Endothelial cell (in vitro differentiated cells): ENCODE measurements around the gene URI1. TPM values are rescaled to one million over a fixed set of nuclear protein-coding genes. Genes with fewer than 3 reads are reported as not detected.

Source experiments
- DNase-seq: peaks from one replicate; pipeline ENCODE4 v3.0.0; 2021; ENCODE audit warnings: low spot score
- H3K27ac Mint-ChIP-seq: one replicate; pipeline ENCODE4 v1.8.0; 2021; ENCODE audit warnings: mixed read lengths, inconsistent platforms; ENCODE audit not compliant: unreplicated experiment
- H3K27me3 Mint-ChIP-seq: one replicate; pipeline ENCODE4 v1.8.0; 2021; ENCODE audit warnings: mild to moderate bottlenecking, moderate library complexity, mixed read lengths, inconsistent platforms; ENCODE audit not compliant: unreplicated experiment
- H3K36me3 Mint-ChIP-seq: one replicate; pipeline ENCODE4 v1.8.0; 2021; ENCODE audit warnings: mild to moderate bottlenecking, low read depth, mixed read lengths, inconsistent platforms; ENCODE audit not compliant: unreplicated experiment
- H3K4me1 Mint-ChIP-seq: one replicate; pipeline ENCODE4 v1.8.0; 2021; ENCODE audit warnings: mild to moderate bottlenecking, mixed read lengths, inconsistent platforms; ENCODE audit not compliant: unreplicated experiment
- H3K4me3 Mint-ChIP-seq: one replicate; pipeline ENCODE4 v1.8.0; 2021; ENCODE audit warnings: mild to moderate bottlenecking, mixed read lengths, inconsistent platforms; ENCODE audit not compliant: unreplicated experiment
- H3K9me3 Mint-ChIP-seq: one replicate; pipeline ENCODE4 v1.8.0; 2021; ENCODE audit warnings: mixed read lengths, inconsistent platforms; ENCODE audit not compliant: unreplicated experiment
- total RNA-seq: library from RNA; stranded (reverse); fragmentation: NEBNext Ultra II Directional; extraction: Animal tissue kit (Norgen Biotek cat#: 25700); gene quantifications from one replicate; pipeline ENCODE4 v1.2.1, GENCODE V29; 2021; ENCODE audit not compliant: unreplicated experiment
- TF ChIP-seq, protein P1 (sequence below): fragments of 200-600 bp; sonication (generic); IDR thresholded peaks from one replicate; pipeline ENCODE4 v1.5.0; 2021; ENCODE audit warnings: antibody characterized with exemption; ENCODE audit not compliant: unreplicated experiment

URI1 gene
- total RNA-seq, 1 donor from 2014 or later, result 38.2 TPM

DNA sequence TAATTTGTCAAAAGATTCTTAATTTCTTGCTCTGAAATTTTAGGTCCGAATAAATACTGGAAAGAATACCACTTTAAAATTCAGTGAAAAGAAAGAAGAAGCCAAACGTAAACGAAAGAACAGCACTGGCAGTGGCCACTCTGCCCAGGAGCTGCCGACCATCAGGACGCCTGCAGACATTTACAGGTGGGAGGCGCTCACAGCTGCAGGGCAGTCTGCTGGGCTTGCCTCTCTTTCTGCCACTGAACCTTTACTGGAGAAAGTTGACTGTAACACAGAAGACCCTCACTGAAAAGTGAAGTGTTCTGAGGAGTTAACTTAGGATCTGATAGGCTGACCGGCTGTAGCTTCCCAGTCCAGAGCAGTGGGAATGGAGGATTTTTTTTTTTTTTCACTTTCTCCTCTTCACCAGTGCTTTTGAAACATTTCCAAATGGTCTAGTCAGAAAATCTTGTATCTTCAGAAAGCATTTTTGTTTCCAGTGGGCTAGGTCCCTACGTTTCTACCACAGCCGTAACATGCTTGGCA, 69.1 kb downstream of the URI1 start:
- Mint-ChIP-seq H3K27ac (no peak overlapping the region), H3K4me1 (peaks cover 12% of the 10 kb centered on the region), H3K36me3 (no peaks in the 10 kb centered on the region), H3K4me3 (no peak overlapping the region), H3K9me3 (no peaks in the 10 kb centered on the region), H3K27me3 (no peaks in the 10 kb centered on the region)
- TF ChIP-seq, protein P1, sequence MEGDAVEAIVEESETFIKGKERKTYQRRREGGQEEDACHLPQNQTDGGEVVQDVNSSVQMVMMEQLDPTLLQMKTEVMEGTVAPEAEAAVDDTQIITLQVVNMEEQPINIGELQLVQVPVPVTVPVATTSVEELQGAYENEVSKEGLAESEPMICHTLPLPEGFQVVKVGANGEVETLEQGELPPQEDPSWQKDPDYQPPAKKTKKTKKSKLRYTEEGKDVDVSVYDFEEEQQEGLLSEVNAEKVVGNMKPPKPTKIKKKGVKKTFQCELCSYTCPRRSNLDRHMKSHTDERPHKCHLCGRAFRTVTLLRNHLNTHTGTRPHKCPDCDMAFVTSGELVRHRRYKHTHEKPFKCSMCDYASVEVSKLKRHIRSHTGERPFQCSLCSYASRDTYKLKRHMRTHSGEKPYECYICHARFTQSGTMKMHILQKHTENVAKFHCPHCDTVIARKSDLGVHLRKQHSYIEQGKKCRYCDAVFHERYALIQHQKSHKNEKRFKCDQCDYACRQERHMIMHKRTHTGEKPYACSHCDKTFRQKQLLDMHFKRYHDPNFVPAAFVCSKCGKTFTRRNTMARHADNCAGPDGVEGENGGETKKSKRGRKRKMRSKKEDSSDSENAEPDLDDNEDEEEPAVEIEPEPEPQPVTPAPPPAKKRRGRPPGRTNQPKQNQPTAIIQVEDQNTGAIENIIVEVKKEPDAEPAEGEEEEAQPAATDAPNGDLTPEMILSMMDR, result no peak
- no peak for DNase-seq

DNA sequence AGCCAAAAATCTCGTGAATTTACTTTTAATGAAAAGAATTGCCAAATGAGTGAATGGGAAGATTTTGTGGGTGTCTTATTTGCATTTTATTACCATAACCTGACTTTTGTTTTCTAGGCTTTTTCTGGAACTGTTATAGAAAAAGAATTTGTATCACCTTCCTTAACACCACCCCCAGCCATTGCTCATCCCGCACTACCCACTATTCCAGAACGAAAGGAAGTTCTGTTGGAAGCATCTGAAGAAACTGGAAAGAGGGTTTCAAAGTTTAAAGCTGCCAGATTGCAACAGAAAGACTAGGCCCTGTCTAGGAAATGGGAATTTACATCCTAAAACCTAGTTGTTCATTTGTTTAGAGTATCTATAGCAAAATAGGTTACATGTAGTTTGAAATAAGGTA, 72.7 kb downstream of the URI1 start:
- peaks cover 4% of the 10 kb centered on the region for H3K4me1 Mint-ChIP-seq
- H3K36me3 Mint-ChIP-seq, result no peaks in the 10 kb centered on the region
- H3K4me3 Mint-ChIP-seq, result no peak overlapping the region
- H3K9me3 Mint-ChIP-seq, result no peaks in the 10 kb centered on the region
- no peak for DNase-seq
- no peak overlapping the region for H3K27ac Mint-ChIP-seq
- no peaks in the 10 kb centered on the region for H3K27me3 Mint-ChIP-seq
- TF ChIP-seq, protein P1, result no peak

DNA sequence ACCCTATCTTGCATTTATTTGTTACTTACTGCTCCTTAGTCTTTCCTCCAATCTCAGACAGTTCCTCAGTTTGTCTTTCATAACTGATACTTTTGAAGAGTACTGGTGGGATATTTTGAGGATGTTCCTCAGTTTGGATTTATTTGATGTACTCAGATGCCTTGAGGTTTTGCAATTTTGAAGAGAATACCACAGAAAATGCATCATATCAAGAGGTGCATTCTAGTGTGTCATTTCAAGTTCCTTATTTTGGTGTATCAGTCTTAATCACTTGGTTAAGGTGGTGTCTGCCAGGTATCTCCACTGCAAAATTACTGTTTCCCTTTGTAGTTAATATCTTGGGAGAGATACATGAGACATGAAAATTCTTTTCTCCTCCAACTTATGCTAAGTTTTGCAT, 75.1 kb downstream of the URI1 start:
- Mint-ChIP-seq H3K4me3 (no peak overlapping the region), H3K4me1 (no peaks in the 10 kb centered on the region), H3K27me3 (no peaks in the 10 kb centered on the region), H3K36me3 (no peaks in the 10 kb centered on the region), H3K9me3 (no peaks in the 10 kb centered on the region), H3K27ac (no peak overlapping the region)
- DNase-seq, result no peak
- TF ChIP-seq, protein P1, result no peak

DNA sequence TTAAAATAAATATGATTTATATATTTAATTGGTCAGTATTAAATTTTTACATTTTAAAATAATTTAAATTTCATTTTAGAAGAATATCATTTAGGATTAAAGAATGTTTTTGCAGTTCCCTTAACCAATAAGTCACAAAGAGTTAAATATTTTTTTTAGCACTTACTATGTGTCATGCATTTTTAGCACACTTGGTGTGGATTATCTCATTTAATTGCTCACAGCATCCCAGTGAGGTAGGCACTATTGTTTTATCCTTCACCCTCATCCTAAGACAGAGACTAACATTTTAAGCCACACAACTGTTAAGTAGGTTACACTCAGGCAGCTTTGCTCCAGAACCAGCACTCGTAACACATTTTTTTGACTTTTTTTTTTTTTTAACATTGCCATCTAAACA, 78.2 kb downstream of the URI1 start:
- Mint-ChIP-seq H3K27me3 (no peaks in the 10 kb centered on the region), H3K9me3 (no peaks in the 10 kb centered on the region), H3K36me3 (no peaks in the 10 kb centered on the region), H3K4me1 (no peaks in the 10 kb centered on the region), H3K27ac (no peak overlapping the region), H3K4me3 (no peak overlapping the region)
- DNase-seq, result no peak
- TF ChIP-seq, protein P1, result no peak

DNA sequence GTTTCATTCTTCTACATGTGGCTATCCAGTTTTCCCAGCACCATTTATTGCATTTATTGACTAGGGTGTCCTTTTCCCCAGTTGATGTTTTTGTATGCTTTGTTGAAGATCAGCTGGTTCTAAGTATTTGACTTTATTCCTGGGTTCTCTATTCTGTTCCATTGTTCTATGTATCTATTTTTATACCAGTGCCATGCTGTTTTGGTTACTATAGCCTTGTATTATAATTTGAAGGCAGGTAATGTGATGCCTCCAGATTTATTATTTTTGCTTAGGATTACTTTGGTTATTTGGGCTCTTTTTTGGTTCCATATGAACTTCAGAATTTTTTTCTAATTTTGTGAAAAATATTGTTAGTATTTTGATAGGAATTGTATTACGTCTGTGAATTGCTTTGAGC, 80.6 kb downstream of the URI1 start:
- DNase-seq, result no peak
- Mint-ChIP-seq H3K36me3 (no peaks in the 10 kb centered on the region), H3K9me3 (no peaks in the 10 kb centered on the region), H3K4me3 (no peak overlapping the region), H3K4me1 (no peaks in the 10 kb centered on the region), H3K27me3 (no peaks in the 10 kb centered on the region), H3K27ac (no peak overlapping the region)
- TF ChIP-seq, protein P1, result no peak
